T-helper 17 cell (primary cell): Measurements from ENCODE around the gene PRKCG. TPM values are rescaled to one million over a fixed set of nuclear protein-coding genes. Genes with fewer than 3 reads are reported as not detected.
A peak's percentile ranks its signal among the peaks of the same experiment; 100 is the strongest.
"Not testable (repeated sequence)": the region's sequence is repeated elsewhere in the genome, so short reads cannot be mapped to it uniquely, and the experiment has no call there.

Experiments used
- ATAC-seq: fragments of 150-1000 bp; cut with Tn5 transposase; 2 replicates; pipeline ENCODE4 v1.10.0; 2021; ENCODE audit warnings: mild to moderate bottlenecking, moderate library complexity
- DNase-seq, 3 donors: peaks; one replicate each; pipeline versions ENCODE4 v3.0.0 to v3.0.0-alpha.2; 2020 to 2021
- H3K9me3 ChIP-seq: one replicate; pipeline ENCODE4 v1.7.0; 2013; ENCODE audit warnings: low read length, mild to moderate bottlenecking; ENCODE audit not compliant: control insufficient read depth, poor library complexity, severe bottlenecking
- H3K27ac Mint-ChIP-seq: one replicate; pipeline ENCODE4 v1.8.0; 2022; ENCODE audit warnings: mild to moderate bottlenecking, moderate library complexity, mixed read lengths
- H3K27me3 Mint-ChIP-seq: one replicate; pipeline ENCODE4 v1.8.0; 2022; ENCODE audit warnings: mixed read lengths
- H3K36me3 Mint-ChIP-seq: one replicate; pipeline ENCODE4 v1.8.0; 2022; ENCODE audit warnings: low read depth, mixed read lengths
- H3K4me1 Mint-ChIP-seq: one replicate; pipeline ENCODE4 v1.8.0; 2022; ENCODE audit warnings: mild to moderate bottlenecking, mixed read lengths
- H3K4me3 Mint-ChIP-seq: one replicate; pipeline ENCODE4 v1.8.0; 2022; ENCODE audit warnings: mild to moderate bottlenecking, moderate library complexity, mixed read lengths
- total RNA-seq, 4 donors: library from RNA in 2 of 4; stranded (reverse) in 2 of 4; gene quantifications; one replicate each; pipeline ENCODE4 v1.2.3 and lab custom pipeline; 2022 to 2026

The PRKCG gene
- total RNA-seq, 2 donors from 2014 or later, result 1.1 to 1.4 TPM

DNA sequence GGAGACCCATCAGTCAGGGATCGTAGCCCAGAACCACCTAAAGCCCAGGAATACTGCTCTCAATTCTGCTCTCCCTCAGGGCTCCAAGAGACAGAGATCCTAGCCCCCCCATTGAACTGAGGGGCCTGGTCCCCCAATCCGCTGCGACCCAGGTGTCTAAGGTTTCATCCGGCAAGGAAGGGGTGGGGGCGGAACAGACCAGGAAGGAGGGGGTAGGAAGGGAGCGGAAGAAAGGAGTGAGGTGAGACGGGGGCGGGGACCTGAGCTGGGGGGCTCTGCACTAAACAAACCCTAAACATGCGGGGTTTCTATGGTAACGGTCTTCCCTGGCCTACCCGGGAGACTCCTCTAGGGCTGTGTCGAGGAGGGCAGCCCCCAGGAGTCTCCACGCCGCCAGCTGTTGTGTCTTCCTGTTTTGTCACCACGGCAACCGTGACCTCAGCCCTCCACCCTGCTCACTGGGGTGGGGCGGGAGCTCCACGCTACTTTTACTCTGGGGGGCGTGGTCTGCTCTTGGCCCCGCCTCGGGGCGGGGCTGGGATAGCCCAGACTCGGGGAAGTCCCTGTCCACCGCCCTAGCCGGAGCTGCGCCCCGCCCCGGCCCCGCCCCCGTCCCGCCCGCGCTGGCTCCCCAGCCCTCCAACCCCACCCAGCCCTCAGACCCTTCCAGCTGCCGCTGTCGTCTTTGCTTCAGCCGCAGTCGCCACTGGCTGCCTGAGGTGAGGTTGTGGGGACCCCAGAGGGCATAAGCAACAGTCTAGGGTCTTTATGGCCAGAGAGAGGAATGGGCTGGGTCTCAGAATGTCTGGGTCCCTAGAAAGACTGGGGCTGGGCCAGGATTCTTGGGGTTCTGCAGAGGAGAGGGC lies 14.5 kb upstream of the PRKCG start, which contains the start of gene MYADM:
Gene MYADM, plus strand, starts transcription at position 659 of the 866 bp plus-strand sequence. CDS start 5,647 bp downstream, outside the sequence.
- DNase-seq (peak; percentile 98 to 100 (median 100)), ATAC-seq (peak; percentile 77)
- peak within 1 kb of the TSS; percentile 100 for H3K27ac Mint-ChIP-seq
- peak within 1 kb of the TSS; percentile 89 for H3K4me3 Mint-ChIP-seq
- peaks cover 27% of the 10 kb centered on the region for H3K4me1 Mint-ChIP-seq
- peaks cover 6% of the 10 kb centered on the region for H3K36me3 Mint-ChIP-seq
- H3K27me3 Mint-ChIP-seq, result no peaks in the 10 kb centered on the region
- H3K9me3 ChIP-seq, result no peaks in the 10 kb centered on the region

DNA sequence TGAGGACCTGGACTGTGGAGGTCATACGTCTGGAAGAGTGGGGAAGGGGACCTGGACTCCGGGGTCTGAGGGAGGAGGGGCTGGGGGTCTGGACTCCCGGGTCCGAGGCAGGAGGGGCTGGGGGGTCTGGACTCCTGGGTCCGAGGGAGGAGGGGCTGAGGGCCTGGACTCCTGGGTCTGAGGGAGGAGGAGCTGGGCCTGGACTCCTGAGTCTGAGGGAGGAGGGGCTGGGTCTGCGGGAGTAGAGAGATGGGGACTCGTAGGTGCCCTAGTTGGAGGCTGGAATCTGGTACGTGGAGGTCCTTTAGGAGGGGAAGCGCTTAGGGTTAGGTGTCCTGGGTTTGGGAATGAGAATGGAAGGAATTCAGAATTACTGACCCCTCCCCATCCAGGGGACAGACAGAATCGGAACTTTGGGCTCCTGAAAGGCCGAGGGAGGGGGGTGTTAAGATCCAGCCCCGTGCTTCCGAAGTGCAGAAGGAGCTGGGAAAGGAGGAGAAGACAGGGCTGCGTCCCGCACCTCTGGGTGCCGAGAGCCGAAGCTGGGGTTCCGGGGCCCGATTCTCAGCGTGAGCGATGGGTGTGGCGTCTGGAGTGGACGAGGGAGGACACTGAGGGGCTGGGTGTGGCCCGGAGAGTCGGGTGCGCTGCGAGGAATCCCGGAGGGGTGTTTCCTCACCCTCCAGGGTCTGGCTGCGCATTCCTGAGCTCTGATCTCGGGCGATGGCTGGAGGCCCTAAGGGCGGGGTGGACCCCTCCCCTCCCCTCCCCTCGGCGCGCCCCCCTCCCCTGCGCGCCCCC lies 13.7 kb upstream of the PRKCG start:
- no peaks in the 10 kb centered on the region for H3K9me3 ChIP-seq
- Mint-ChIP-seq H3K4me3 (peak overlapping the region; percentile 89), H3K27me3 (no peaks in the 10 kb centered on the region), H3K36me3 (peaks cover 9% of the 10 kb centered on the region), H3K4me1 (peaks cover 31% of the 10 kb centered on the region), H3K27ac (peak overlapping the region; percentile 100)
- DNase-seq (peak in 2 of 3 donors; percentile 38 to 46), ATAC-seq (no peak)

DNA sequence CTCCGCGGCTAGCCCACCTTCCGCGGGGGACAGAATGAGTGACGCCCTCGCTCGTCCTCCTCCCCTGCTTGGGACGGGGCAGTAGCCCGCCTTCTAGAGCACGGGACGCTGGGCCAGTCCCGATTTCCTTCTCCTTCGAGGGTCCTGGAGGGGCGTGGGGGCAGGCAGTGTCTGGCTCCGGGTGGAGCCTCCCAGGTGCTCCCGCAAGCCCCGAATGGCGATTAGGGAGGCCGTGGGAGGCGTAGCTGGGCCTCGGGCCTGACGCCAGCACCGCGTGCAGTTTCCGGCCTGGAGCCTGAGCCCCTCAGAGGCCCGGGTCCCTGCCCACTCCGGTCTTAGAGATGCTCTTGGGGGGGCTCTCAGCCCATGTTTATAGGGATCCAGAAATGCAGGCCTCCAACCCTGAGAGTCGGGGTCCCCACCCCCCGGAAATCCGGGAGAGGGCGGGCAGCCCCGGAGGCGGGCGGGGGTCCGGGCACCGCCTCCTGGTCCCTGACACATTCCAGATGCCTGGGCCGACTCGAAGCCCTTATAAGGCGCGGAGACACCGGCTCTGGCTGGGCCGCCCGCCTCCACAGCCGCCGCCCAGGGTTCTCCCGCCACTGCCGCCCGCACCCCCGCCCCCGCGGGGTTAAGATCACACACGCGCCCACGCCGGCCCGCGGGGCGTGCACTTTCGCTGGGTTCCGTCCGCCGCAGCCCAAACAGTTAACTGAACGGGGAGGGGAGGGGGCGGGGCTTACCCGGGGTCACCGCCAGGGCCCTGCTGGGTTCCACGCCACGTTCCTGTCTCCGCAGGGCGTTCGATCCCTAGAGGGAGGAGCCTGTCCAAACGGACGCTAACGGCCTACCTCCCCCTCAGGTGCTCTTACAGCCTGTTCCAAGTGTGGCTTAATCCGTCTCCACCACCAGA lies 12.8 kb upstream of the PRKCG start:
- Mint-ChIP-seq H3K36me3 (peaks cover 16% of the 10 kb centered on the region), H3K4me1 (peaks cover 39% of the 10 kb centered on the region), H3K27ac (peak overlapping the region; percentile 100), H3K27me3 (no peaks in the 10 kb centered on the region), H3K4me3 (peak overlapping the region; percentile 89)
- no peaks in the 10 kb centered on the region for H3K9me3 ChIP-seq
- DNase-seq (peak; percentile 83 to 89 (median 86)), ATAC-seq (peak; percentile 52)

DNA sequence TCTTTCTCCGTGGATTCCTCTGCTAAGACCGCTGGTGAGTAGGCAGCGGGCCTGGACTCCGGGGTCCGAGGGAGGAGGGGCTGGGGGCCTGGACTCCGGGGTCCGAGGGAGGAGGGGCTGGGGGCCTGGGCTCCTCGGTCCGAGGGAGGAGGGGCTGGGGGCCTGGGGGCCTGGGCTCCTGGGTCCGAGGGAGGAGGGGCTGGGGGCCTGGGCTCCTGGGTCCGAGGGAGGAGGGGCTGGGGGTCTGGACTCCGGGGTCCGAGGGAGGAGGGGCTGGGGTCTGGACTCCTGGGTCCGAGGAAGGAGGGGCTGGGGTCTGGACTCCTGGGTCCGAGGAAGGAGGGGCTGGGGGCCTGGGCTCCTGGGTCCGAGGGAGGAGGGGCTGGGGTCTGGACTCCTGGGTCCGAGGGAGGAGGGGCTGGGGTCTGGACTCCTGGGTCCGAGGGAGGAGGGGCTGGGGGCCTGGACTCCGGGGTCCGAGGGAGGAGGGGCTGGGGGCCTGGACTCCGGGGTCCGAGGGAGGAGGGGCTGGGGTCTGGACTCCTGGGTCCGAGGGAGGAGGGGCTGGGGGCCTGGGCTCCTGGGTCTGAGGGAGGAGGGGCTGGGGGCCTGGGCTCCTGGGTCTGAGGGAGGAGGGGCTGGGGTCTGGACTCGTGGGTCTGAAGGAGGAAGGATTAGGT lies 12.1 kb upstream of the PRKCG start:
- not testable (repeated sequence) for H3K9me3 ChIP-seq, H3K27me3 Mint-ChIP-seq, ATAC-seq, DNase-seq
- Mint-ChIP-seq H3K36me3 (peaks cover 20% of the 10 kb centered on the region), H3K27ac (peak overlapping the region; percentile 100), H3K4me1 (peaks cover 47% of the 10 kb centered on the region), H3K4me3 (peak overlapping the region; percentile 89)

DNA sequence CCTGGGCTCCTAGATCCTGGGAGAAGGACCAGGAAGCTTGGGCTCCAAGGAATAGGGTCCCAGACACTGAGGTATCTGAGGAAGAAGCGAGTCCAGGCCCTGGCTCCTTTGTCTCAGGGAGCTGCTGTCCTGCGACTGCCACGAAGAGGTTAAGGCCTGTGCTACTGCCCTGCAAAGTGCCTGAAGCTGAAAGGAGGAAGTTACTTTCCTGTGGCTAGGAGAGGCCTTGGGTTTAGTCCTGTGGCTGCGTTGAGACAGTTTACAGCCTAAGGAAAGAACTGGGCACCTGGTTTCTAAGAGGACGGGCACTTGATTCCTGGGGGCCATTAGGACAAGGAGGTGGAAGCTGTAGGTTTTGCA lies 11.5 kb upstream of the PRKCG start:
- ATAC-seq, result no peak
- no peak for DNase-seq
- Mint-ChIP-seq H3K4me1 (peaks cover 47% of the 10 kb centered on the region), H3K27ac (no peak overlapping the region), H3K36me3 (peaks cover 20% of the 10 kb centered on the region), H3K4me3 (peak overlapping the region; percentile 81), H3K27me3 (no peaks in the 10 kb centered on the region)
- no peaks in the 10 kb centered on the region for H3K9me3 ChIP-seq

DNA sequence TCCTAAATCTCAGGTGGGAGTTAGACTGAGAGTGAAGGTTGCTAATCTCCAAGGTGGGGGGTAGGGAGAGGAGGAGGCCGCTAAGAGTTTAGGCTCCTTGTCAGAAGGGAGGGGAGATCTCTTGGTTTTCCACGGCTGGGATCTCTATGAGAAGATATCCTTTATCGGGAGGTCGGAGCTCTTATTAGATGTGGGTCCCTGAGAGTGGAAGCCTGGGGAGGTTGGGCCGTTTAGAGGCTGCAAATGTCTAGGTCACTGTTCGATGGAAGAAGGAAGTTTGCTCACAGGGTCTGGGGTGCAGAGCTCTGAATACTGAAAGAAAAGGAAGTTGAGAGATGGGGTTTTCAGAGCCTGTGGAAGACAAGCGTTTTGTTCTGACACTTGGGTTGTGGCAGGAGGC lies 10.5 kb upstream of the PRKCG start:
- Mint-ChIP-seq H3K36me3 (peaks cover 20% of the 10 kb centered on the region), H3K27ac (no peak overlapping the region), H3K4me3 (peak overlapping the region; percentile 81), H3K27me3 (no peaks in the 10 kb centered on the region), H3K4me1 (peaks cover 45% of the 10 kb centered on the region)
- DNase-seq (no peak), ATAC-seq (no peak)
- no peaks in the 10 kb centered on the region for H3K9me3 ChIP-seq

DNA sequence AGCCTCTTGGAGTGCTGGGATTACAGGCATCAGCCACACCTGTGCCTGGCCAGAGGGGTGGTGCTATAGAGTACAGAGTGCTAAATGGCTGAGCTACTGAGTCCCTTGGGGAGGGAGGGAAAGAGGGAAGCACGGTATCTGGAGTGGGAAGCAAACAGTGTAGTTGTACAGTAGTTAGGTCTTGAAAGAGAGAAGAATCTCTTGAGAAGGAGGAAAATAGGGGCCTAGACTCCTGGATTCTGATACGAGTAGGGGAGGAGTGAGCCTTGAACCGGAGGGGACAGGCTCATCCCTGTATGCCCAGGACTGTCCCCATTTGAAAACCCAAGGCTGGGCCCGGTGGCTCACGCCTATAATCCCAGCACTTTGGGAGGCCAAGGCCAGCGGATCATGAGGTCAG lies 9.2 kb upstream of the PRKCG start:
- ATAC-seq, result no peak
- no peaks in the 10 kb centered on the region for H3K27me3 Mint-ChIP-seq
- H3K9me3 ChIP-seq, result no peaks in the 10 kb centered on the region
- H3K4me1 Mint-ChIP-seq, result peaks cover 53% of the 10 kb centered on the region
- H3K4me3 Mint-ChIP-seq, result peak overlapping the region; percentile 80
- DNase-seq, result no peak
- no peak overlapping the region for H3K27ac Mint-ChIP-seq
- peaks cover 20% of the 10 kb centered on the region for H3K36me3 Mint-ChIP-seq

DNA sequence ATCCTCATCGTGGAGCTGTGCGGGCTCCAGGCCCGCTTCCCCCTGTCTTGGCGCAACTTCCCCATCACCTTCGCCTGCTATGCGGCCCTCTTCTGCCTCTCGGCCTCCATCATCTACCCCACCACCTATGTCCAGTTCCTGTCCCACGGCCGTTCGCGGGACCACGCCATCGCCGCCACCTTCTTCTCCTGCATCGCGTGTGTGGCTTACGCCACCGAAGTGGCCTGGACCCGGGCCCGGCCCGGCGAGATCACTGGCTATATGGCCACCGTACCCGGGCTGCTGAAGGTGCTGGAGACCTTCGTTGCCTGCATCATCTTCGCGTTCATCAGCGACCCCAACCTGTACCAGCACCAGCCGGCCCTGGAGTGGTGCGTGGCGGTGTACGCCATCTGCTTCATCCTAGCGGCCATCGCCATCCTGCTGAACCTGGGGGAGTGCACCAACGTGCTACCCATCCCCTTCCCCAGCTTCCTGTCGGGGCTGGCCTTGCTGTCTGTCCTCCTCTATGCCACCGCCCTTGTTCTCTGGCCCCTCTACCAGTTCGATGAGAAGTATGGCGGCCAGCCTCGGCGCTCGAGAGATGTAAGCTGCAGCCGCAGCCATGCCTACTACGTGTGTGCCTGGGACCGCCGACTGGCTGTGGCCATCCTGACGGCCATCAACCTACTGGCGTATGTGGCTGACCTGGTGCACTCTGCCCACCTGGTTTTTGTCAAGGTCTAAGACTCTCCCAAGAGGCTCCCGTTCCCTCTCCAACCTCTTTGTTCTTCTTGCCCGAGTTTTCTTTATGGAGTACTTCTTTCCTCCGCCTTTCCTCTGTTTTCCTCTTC lies 8.0 kb upstream of the PRKCG start:
- H3K27ac Mint-ChIP-seq, result no peak overlapping the region
- peak overlapping the region; percentile 80 for H3K4me3 Mint-ChIP-seq
- DNase-seq (no peak), ATAC-seq (no peak)
- no peaks in the 10 kb centered on the region for H3K9me3 ChIP-seq
- H3K36me3 Mint-ChIP-seq, result peaks cover 17% of the 10 kb centered on the region
- peaks cover 51% of the 10 kb centered on the region for H3K4me1 Mint-ChIP-seq
- peaks cover 3% of the 10 kb centered on the region for H3K27me3 Mint-ChIP-seq

DNA sequence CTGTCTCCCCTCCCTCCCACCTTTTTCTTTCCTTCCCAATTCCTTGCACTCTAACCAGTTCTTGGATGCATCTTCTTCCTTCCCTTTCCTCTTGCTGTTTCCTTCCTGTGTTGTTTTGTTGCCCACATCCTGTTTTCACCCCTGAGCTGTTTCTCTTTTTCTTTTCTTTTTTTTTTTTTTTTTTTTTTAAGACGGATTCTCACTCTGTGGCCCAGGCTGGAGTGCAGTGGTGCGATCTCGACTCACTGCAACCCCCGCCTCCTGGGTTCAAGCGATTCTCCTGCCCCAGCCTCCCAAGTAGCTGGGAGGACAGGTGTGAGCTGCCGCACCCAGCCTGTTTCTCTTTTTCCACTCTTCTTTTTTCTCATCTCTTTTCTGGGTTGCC lies 7.4 kb upstream of the PRKCG start:
- H3K4me3 Mint-ChIP-seq, result peak overlapping the region; percentile 80
- peaks cover 51% of the 10 kb centered on the region for H3K4me1 Mint-ChIP-seq
- peaks cover 6% of the 10 kb centered on the region for H3K27me3 Mint-ChIP-seq
- no peak for ATAC-seq
- peaks cover 17% of the 10 kb centered on the region for H3K36me3 Mint-ChIP-seq
- no peaks in the 10 kb centered on the region for H3K9me3 ChIP-seq
- no peak for DNase-seq
- no peak overlapping the region for H3K27ac Mint-ChIP-seq

DNA sequence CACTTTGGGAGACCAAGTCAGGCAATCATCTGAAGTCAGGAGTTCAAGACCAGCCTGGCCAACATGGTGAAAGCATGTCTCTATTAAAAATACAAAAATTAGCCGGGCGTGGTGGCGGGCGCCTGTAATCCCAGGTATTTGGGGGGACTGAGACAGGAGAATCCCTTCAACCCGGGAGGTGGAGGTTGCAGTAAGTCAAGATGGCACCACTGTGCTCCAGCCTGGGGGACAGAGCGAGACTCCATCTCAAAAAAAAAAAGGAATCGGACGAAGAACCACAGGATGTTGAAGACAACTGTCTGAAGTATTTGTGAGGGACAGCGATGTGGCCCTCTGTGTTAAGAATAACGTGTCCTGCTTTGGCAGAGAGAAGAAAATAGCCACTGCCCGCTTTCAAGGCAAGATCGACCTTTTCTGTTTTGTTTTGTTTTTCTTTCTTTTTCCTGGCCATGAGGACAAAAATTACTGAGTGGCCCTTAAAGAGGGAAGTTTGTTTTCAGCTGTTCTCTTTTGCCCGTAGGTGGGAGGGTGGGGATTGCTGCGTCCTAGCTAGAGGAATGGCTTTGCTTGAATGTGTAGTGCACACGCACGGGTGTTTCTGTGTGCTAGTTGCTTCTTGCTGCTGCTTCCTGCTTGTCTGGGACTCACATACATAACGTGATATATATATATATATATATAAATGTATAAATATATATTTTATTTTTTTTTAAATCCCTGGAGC lies 6.2 kb upstream of the PRKCG start:
- DNase-seq (no peak), ATAC-seq (no peak)
- no peaks in the 10 kb centered on the region for H3K9me3 ChIP-seq
- H3K27ac Mint-ChIP-seq, result no peak overlapping the region
- H3K4me1 Mint-ChIP-seq, result peaks cover 45% of the 10 kb centered on the region
- H3K36me3 Mint-ChIP-seq, result peaks cover 17% of the 10 kb centered on the region
- H3K4me3 Mint-ChIP-seq, result peak overlapping the region; percentile 49
- peaks cover 6% of the 10 kb centered on the region for H3K27me3 Mint-ChIP-seq

DNA sequence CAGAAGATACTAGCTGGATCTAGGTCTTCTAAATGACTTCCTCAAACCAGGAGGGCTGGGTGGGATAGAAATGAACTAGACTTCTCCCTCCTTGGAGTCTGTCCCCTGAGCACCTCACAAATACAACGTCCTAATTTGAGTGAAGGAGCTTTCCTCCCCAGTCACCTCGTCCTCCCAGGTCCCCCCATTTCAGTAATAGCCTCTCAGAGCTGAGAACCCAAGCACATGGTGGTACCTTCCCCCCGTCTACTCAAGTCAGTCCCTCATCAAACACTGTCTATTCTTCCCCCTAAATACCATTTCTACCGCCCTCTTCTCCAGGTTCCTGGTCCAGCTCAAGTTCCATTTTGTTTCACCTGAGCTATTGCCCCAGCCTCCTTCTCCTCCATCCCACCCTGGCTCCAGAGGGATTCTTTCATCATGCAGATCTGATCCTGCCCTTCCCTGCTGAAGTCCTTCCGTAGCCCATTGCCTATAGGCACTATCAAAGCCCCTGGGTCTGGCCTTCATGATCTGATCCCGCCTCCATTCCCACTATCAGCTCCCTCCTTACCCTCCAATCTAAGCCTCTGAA lies 5.3 kb upstream of the PRKCG start:
- Mint-ChIP-seq H3K4me3 (peak overlapping the region; percentile 78), H3K36me3 (peaks cover 14% of the 10 kb centered on the region), H3K27me3 (peaks cover 6% of the 10 kb centered on the region), H3K27ac (no peak overlapping the region), H3K4me1 (peaks cover 38% of the 10 kb centered on the region)
- DNase-seq (no peak), ATAC-seq (peak; percentile 7)
- H3K9me3 ChIP-seq, result no peaks in the 10 kb centered on the region
